Colonic mucosa (tissue), 4 donors: ENCODE results near the gene VEPH1. TPM values are rescaled to one million over a fixed set of nuclear protein-coding genes. Genes with fewer than 3 reads are reported as not detected.

ENCODE experiments used
- DNase-seq: peaks from one replicate; pipeline ENCODE4 v3.0.0-alpha.2; 2020
- H3K27ac ChIP-seq: fragments of 200-600 bp; one replicate; pipeline ENCODE4 v1.8.0; 2021
- H3K27me3 ChIP-seq: fragments of 200-600 bp; one replicate; pipeline ENCODE4 v1.8.0; 2021
- H3K36me3 ChIP-seq: fragments of 200-600 bp; one replicate; pipeline ENCODE4 v1.8.0; 2021
- H3K4me1 ChIP-seq: fragments of 200-600 bp; one replicate; pipeline ENCODE4 v1.8.0; 2021; ENCODE audit warnings: mild to moderate bottlenecking
- H3K4me3 ChIP-seq: fragments of 200-600 bp; one replicate; pipeline ENCODE4 v1.8.0; 2021
- H3K9ac ChIP-seq, 2 donors: one replicate each; pipeline ENCODE4 v1.7.0; 2013; ENCODE audit warnings: control low read depth in 2 of 2, low read depth in 2 of 2, low read length in 2 of 2
- H3K9me3 ChIP-seq: fragments of 200-600 bp; one replicate; pipeline ENCODE4 v1.8.0; 2021
- intact Hi-C: fragments of 100-400 bp; cut with DNase I; formaldehyde crosslinking; loops from one replicate; pipeline ENCODE4 v1.14.1; 2022
- total RNA-seq, 2 donors: library from RNA; stranded (reverse); fragmentation: NEBNext Ultra II Directional in 1 of 2; extraction: Animal tissue kit (Norgen Biotek cat#: 25700) in 1 of 2; gene quantifications; one replicate each; pipeline ENCODE4 v1.2.1, GENCODE V29; 2021
- TF ChIP-seq, protein P1 (sequence below): fragments of 200-600 bp; IDR thresholded peaks from one replicate; pipeline ENCODE4 v1.8.0; 2022; ENCODE audit warnings: antibody characterized with exemption, mild to moderate bottlenecking
- donor health status: healthy.
- donor health status: DM: no; HTN: no; CAD: no.
- donor health status: DM: no; HTN: no; CAD: no.

Gene VEPH1
- total RNA-seq, 2 donors from 2014 or later: 1.3 to 2.7 TPM

DNA sequence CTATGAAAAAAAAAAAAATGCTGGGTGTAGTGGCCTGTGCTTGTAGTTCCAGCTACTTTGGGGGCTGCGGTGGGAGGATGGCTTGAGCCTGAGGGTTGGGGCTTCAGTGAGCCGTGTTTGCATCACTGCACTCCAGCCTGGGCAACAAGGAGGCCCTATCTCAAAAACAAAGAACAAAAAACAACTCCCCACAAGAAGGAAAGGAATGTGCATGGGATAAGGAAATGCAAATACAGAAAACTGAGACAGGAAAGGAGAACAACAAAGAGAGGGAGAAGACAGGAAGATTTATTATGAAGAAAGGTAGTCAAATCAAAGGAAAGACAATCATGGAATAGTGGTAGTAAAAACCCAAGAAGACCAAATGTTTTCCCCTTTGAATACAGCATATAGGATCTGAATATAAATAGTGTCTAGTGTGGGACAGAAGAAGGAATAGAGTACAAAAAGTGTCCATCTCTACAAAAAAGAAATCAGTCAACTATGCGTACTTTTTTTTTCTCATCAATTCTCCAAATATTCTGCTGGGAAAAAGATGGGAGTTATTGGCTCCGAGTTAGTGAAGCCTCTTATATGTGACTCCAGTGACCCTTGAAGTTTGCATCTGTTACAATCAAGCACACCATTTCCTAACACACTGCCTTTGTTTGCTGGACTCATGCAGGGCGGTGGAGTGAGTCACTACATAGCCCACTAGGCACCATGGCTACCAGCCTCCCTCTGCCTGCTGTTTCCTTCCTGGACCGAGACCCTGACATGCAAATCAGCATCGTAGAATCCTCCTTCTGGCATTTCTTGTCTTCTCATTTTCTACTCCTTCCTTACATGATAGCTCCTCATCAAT is 167.8 kb downstream of the VEPH1 start:
- Histone ChIP-seq H3K4me3 (no peak overlapping the region), H3K4me1 (no peaks in the 10 kb centered on the region), H3K27me3 (no peaks in the 10 kb centered on the region), H3K27ac (no peak overlapping the region), H3K9ac (no peak overlapping the region), H3K9me3 (no peaks in the 10 kb centered on the region), H3K36me3 (no peaks in the 10 kb centered on the region)
- TF ChIP-seq, protein P1, sequence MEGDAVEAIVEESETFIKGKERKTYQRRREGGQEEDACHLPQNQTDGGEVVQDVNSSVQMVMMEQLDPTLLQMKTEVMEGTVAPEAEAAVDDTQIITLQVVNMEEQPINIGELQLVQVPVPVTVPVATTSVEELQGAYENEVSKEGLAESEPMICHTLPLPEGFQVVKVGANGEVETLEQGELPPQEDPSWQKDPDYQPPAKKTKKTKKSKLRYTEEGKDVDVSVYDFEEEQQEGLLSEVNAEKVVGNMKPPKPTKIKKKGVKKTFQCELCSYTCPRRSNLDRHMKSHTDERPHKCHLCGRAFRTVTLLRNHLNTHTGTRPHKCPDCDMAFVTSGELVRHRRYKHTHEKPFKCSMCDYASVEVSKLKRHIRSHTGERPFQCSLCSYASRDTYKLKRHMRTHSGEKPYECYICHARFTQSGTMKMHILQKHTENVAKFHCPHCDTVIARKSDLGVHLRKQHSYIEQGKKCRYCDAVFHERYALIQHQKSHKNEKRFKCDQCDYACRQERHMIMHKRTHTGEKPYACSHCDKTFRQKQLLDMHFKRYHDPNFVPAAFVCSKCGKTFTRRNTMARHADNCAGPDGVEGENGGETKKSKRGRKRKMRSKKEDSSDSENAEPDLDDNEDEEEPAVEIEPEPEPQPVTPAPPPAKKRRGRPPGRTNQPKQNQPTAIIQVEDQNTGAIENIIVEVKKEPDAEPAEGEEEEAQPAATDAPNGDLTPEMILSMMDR: no peak
- intact Hi-C loops: no loop called here
- no peak for DNase-seq

DNA sequence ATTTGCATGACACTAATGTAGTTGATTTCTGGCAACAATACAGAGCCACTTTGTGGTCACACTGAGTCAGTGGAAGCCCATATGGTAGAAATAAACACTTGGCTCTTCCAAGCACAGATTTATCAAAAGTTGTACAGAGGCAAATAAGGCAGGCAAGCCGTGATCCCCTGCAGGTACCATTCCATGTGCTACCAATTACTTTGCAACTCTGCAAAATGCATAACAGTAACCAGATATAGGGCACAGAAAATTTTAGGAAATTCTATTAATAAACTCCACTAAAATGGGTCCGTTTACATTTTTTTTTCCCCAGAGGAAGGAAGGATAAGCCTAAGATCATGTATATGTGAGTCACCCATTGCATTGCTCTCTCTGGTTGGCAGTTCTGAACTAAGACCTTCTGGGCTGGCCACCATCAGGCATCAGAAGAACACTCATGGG is 169.6 kb downstream of the VEPH1 start:
- Histone ChIP-seq H3K9me3 (no peaks in the 10 kb centered on the region), H3K4me3 (no peak overlapping the region), H3K36me3 (no peaks in the 10 kb centered on the region), H3K27me3 (no peaks in the 10 kb centered on the region), H3K4me1 (no peaks in the 10 kb centered on the region), H3K9ac (no peak overlapping the region), H3K27ac (no peak overlapping the region)
- intact Hi-C loops: no loop called here
- no peak for DNase-seq
- TF ChIP-seq, protein P1: no peak

DNA sequence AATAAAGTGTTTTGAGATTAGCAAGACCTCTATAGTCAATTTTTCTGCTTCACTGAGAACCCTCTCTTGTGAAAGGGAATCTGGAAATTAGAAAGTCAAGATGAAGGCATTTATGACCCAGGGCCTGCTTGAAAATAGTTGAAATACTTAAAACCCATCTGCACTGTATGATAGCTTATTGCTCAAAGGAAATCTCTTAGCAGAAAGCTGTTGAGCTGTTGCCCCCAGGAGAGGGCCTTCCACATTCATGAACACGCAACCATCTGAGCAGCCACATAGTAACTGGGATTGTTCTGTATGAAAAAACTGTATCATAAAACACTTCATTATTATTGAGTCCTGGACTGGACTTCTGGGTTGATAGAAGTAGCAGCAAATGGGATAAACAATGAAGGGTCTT is 173.0 kb downstream of the VEPH1 start:
- no peak overlapping the region for H3K9ac ChIP-seq
- no peaks in the 10 kb centered on the region for H3K9me3 ChIP-seq
- H3K4me1 ChIP-seq: no peaks in the 10 kb centered on the region
- no peaks in the 10 kb centered on the region for H3K36me3 ChIP-seq
- no peaks in the 10 kb centered on the region for H3K27me3 ChIP-seq
- DNase-seq: no peak
- H3K27ac ChIP-seq: no peak overlapping the region
- H3K4me3 ChIP-seq: no peak overlapping the region
- intact Hi-C loops: no loop called here
- TF ChIP-seq, protein P1: no peak

DNA sequence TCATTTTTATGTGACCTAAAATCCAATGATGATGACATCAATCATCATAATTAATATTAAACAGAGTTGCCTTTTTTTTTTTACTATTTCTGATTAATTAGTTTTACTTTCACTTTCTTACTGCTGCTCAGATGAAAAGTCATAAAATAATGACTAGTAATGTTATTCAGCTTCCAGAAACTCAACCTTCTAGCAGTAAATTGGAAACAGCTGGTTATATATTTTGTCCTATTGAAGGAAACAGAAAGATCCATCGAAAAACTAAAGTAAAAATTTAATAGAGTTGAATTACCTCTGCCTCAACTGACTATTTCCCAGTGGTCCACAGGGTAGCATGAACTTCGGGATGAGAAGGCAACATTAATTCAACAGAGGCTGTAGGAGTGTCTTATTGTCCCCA is 173.7 kb downstream of the VEPH1 start:
- Histone ChIP-seq H3K4me1 (no peaks in the 10 kb centered on the region), H3K4me3 (no peak overlapping the region), H3K9me3 (no peaks in the 10 kb centered on the region), H3K27ac (no peak overlapping the region), H3K36me3 (no peaks in the 10 kb centered on the region), H3K9ac (no peak overlapping the region), H3K27me3 (no peaks in the 10 kb centered on the region)
- intact Hi-C loops: no loop called here
- no peak for DNase-seq
- TF ChIP-seq, protein P1: no peak

DNA sequence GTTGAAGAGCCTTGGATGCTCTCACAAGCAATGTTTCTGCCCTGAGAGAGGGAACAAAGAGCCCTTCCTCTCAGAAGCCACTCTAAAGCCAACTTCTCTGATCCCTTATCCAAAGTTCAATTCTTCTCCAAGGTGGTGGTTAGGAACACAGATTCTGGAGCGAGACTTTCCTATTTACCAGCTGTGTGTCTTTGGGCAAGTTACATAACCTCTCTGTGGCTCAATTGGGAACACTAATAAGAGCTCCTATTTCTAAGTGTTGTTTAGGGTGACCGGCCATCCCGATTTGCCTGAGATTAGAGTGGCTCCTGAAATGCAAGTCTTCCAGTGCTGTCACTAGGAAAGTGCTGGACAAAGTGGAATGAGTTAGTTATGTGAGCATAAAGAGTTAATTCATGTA is 175.4 kb downstream of the VEPH1 start:
- Histone ChIP-seq H3K36me3 (no peaks in the 10 kb centered on the region), H3K27me3 (no peaks in the 10 kb centered on the region), H3K9me3 (no peaks in the 10 kb centered on the region), H3K4me1 (no peaks in the 10 kb centered on the region), H3K4me3 (no peak overlapping the region), H3K9ac (no peak overlapping the region), H3K27ac (no peak overlapping the region)
- intact Hi-C loops: no loop called here
- DNase-seq: no peak
- TF ChIP-seq, protein P1: no peak
